GM18499 (cell line): ENCODE data around the gene HBS1L.

Experiments used
- ATAC-seq: cut with Tn5 transposase; IDR thresholded peaks from one replicate; pipeline ENCODE4 v1.9.1; 2021; ENCODE audit warnings: moderate number of reproducible peaks; ENCODE audit not compliant: insufficient read depth, unreplicated experiment

Gene HBS1L

GRCh38 chr6:134956032-134956431, 98.6 kb downstream of the HBS1L start:
- ATAC-seq: no peak

GRCh38 chr6:134954272-134955000, 100.2 kb downstream of the HBS1L start:
- no peak for ATAC-seq

GRCh38 chr6:134951494-134952263, 102.9 kb downstream of the HBS1L start:
- no peak for ATAC-seq

GRCh38 chr6:134950482-134950881, 104.1 kb downstream of the HBS1L start:
- no peak for ATAC-seq

GRCh38 chr6:134949927-134950326, 104.7 kb downstream of the HBS1L start, which contains the start of gene ALDH8A1:
Gene ALDH8A1 (minus strand): TSS chr6:134950101. CDS start chr6:134950053, 48 bp downstream.
- no peak for ATAC-seq

- no peak for ATAC-seq
Observed at GRCh38 chr6:134948691-134949090, 105.9 kb downstream of the HBS1L start.

GRCh38 chr6:134948142-134948541, 106.5 kb downstream of the HBS1L start:
- ATAC-seq: no peak

- ATAC-seq: no peak
Observed at GRCh38 chr6:134945045-134945444, 109.6 kb downstream of the HBS1L start.

- ATAC-seq: no peak
Observed at GRCh38 chr6:134943522-134944111, 111.0 kb downstream of the HBS1L start.

GRCh38 chr6:134938896-134939295, 115.7 kb downstream of the HBS1L start:
- ATAC-seq: no peak

GRCh38 chr6:134937426-134937825, 117.2 kb downstream of the HBS1L start:
- ATAC-seq: no peak

GRCh38 chr6:134936931-134937330, 117.7 kb downstream of the HBS1L start:
- no peak for ATAC-seq

- no peak for ATAC-seq
Observed at GRCh38 chr6:134936476-134936875, 118.1 kb downstream of the HBS1L start.

GRCh38 chr6:134934793-134935485, 119.7 kb downstream of the HBS1L start:
- ATAC-seq: no peak

GRCh38 chr6:134932535-134933470, 121.8 kb downstream of the HBS1L start:
- ATAC-seq: no peak

GRCh38 chr6:134932098-134932497, 122.5 kb downstream of the HBS1L start:
- no peak for ATAC-seq

- ATAC-seq: no peak
Observed at GRCh38 chr6:134930463-134930862, 124.2 kb downstream of the HBS1L start.

GRCh38 chr6:134928151-134928900, 126.3 kb downstream of the HBS1L start:
- ATAC-seq: no peak

- no peak for ATAC-seq
Observed at GRCh38 chr6:134925800-134926199, 128.8 kb downstream of the HBS1L start.
